Panc1 (cell line): Measurements from ENCODE around the gene SEC14L5. TPM values are rescaled to one million over a fixed set of nuclear protein-coding genes. Genes with fewer than 3 reads are reported as not detected.

Source experiments
- ATAC-seq: fragments of 200-7000 bp; cut with Tn5 transposase; 2 replicates; pipeline ENCODE4 v1.9.1; 2020; ENCODE audit warnings: mild to moderate bottlenecking, moderate library complexity
- BruUV-seq: library from RNA; stranded (reverse); fragments of 400-500 nt; replicated peaks from 2 replicates; lab custom pipeline; 2021; lab: Mats Ljungman, UMichigan
- CTCF ChIA-PET: fragments of 300-600 bp; sonication (Branson Sonifier 250); formaldehyde crosslinking; loops from one replicate; lab custom pipeline; 2022; ENCODE audit warnings: antibody characterized with exemption; lab: Charles Lee
- POLR2A ChIA-PET: fragments of 300-600 bp; sonication (Branson Sonifier 250); formaldehyde crosslinking; loops from one replicate; lab custom pipeline; 2022; ENCODE audit warnings: antibody characterized with exemption; lab: Charles Lee
- DNase-seq: peaks from one replicate; pipeline ENCODE4 v3.0.0-alpha.2; 2010; ENCODE audit warnings: low read depth, low spot score
- H3K27ac ChIP-seq: 2 replicates; pipeline ENCODE4 v1.5.1; 2011; ENCODE audit warnings: mild to moderate bottlenecking, low read length, inconsistent platforms
- H3K27me3 ChIP-seq: fragments of 200-500 bp; sonication (Bioruptor generic); 2 replicates; pipeline ENCODE4 v1.6.0; 2014; ENCODE audit warnings: low read length, inconsistent platforms; ENCODE audit not compliant: control insufficient read depth, insufficient read depth
- H3K36me3 ChIP-seq: fragments of 200-500 bp; sonication (Bioruptor generic); 2 replicates; pipeline ENCODE4 v1.5.1; 2014; ENCODE audit warnings: inconsistent platforms, mild to moderate bottlenecking, low read length, moderate library complexity; ENCODE audit not compliant: control insufficient read depth, insufficient read depth
- H3K4me1 ChIP-seq: 2 replicates; pipeline ENCODE4 v1.5.1; 2011; ENCODE audit warnings: inconsistent platforms, mild to moderate bottlenecking, low read length, moderate library complexity; ENCODE audit not compliant: control insufficient read depth, insufficient read depth
- H3K4me3 ChIP-seq, 2 experiments: 2 replicates each; pipeline ENCODE4 v1.5.1; 2011 to 2012; ENCODE audit warnings: low read depth in 2 of 2, low read length in 2 of 2, mild to moderate bottlenecking in 2 of 2, inconsistent platforms in 1 of 2, moderate library complexity in 1 of 2
- H3K9me3 ChIP-seq: fragments of 200-500 bp; sonication (Bioruptor generic); 2 replicates; pipeline ENCODE4 v1.5.1; 2014; ENCODE audit warnings: low read depth, mild to moderate bottlenecking, inconsistent platforms, low read length, moderate library complexity; ENCODE audit not compliant: control insufficient read depth, insufficient read depth
- CTCF ChIP-seq: fragments of 450-650 bp; IDR thresholded peaks from 2 replicates; pipeline ENCODE4 v1.5.1; 2017; ENCODE audit warnings: mild to moderate bottlenecking
- POLR2AphosphoS5 ChIP-seq: IDR thresholded peaks from 2 replicates; pipeline ENCODE4 v1.6.1; 2012; ENCODE audit warnings: mild to moderate bottlenecking, low read depth, low read length, moderate library complexity
- REST ChIP-seq, 2 experiments: IDR thresholded peaks; 2 replicates each; pipeline ENCODE4 v1.6.1; 2011 to 2012; ENCODE audit warnings: low read depth in 2 of 2, control low read depth in 1 of 2, low read length in 1 of 2, mild to moderate bottlenecking in 1 of 2, moderate library complexity in 1 of 2; ENCODE audit not compliant: insufficient read depth in 1 of 2
- SIN3A ChIP-seq: IDR thresholded peaks from 2 replicates; pipeline ENCODE4 v1.6.1; 2012; ENCODE audit warnings: low read depth, mild to moderate bottlenecking, low read length, moderate library complexity, borderline replicate concordance; ENCODE audit not compliant: insufficient read depth
- TCF7L2 ChIP-seq: IDR thresholded peaks from 2 replicates; pipeline ENCODE4 v1.6.1; 2011; ENCODE audit warnings: mild to moderate bottlenecking, low read depth, low read length, inconsistent platforms
- in situ Hi-C: cut with HindIII; loops from 2 replicates; pipeline ENCODE4 v1.10.0; 2016; ENCODE audit warnings: low sequenced_read_pairs, low pct_unique_long_range_greater_than_20kb
- intact Hi-C: fragments of 100-400 bp; cut with micrococcal nuclease; formaldehyde crosslinking; loops from one replicate; pipeline ENCODE4 v1.10.0; 2022; ENCODE audit not compliant: unreplicated experiment
- total RNA-seq: library from RNA; stranded (reverse); gene quantifications from one replicate; pipeline ENCODE4 v1.2.1, GENCODE V29; 2021; ENCODE audit not compliant: unreplicated experiment

Gene SEC14L5
- total RNA-seq, 1 experiment from 2014 or later, result 0.26 TPM

- no TSS peak for BruUV-seq
- H3K4me1 ChIP-seq, result peaks cover 11% of the 10 kb centered on the region
- ChIA-PET CTCF (interaction anchor here (0.8 kb wide), 1 partner anchor 8 kb away, joined by 7 read pairs; no protein-coding TSS in a partner anchor), POLR2A (interaction anchor here (0.6 to 0.7 kb wide), 2 partner anchors 88 to 313 kb away, joined by 4 to 5 read pairs; no protein-coding TSS in a partner anchor)
- DNase-seq (no peak), ATAC-seq (peak; percentile 91)
- H3K4me3 ChIP-seq, result peak within 1 kb of the TSS; percentile 57 to 84
- intact Hi-C loops (no loop called here), in situ Hi-C loops (no loop called here)
- H3K27me3 ChIP-seq, result no peaks in the 10 kb centered on the region
- 0 out of 4 replicates have a peak, but pooled peaks of 1 of the 2 experiments have one; percentile 25 for TF ChIP-seq REST (IDR thresholded peaks at IDR 0.05; ENCODE audit: insufficient read depth in 1 of 2, low read depth in 2 of 2, low read length in 1 of 2)
- TF ChIP-seq TCF7L2, result no peak
- TF ChIP-seq SIN3A, result peak; percentile 97
- peak; percentile 67; the same call in 1 of the 2 replicates for TF ChIP-seq POLR2AphosphoS5
- TF ChIP-seq CTCF, result no peak
- H3K36me3 ChIP-seq, result no peaks in the 10 kb centered on the region
- no peaks in the 10 kb centered on the region for H3K9me3 ChIP-seq
- H3K27ac ChIP-seq, result peak within 1 kb of the TSS; percentile 87
Measured at GRCh38 chr16:5033256-5034166, 75.4 kb downstream of the SEC14L5 start, which contains the start of gene NAGPA. Gene NAGPA, minus strand, starts transcription at chr16:5033935. Its CDS starts 21 bp downstream, at chr16:5033914.

- ATAC-seq (no peak), DNase-seq (no peak)
- CTCF ChIA-PET, result interaction anchor here (0.8 kb wide), 1 partner anchor 8 kb away, joined by 7 read pairs; no protein-coding TSS in a partner anchor
- Histone ChIP-seq H3K4me1 (peaks cover 11% of the 10 kb centered on the region), H3K27ac (peak overlapping the region; percentile 87), H3K36me3 (no peaks in the 10 kb centered on the region), H3K4me3 (peak overlapping the region; percentile 57 to 84), H3K9me3 (no peaks in the 10 kb centered on the region), H3K27me3 (no peaks in the 10 kb centered on the region)
- TF ChIP-seq SIN3A (no peak), CTCF (no peak), TCF7L2 (no peak), POLR2AphosphoS5 (no peak), REST (IDR thresholded peaks at IDR 0.05; ENCODE audit: insufficient read depth in 1 of 2, low read depth in 2 of 2, low read length in 1 of 2) (no peak)
- POLR2A ChIA-PET, result interaction anchor here (0.6 to 0.7 kb wide), 3 partner anchors 15 to 313 kb away, joined by 3 to 5 read pairs (median 4); no protein-coding TSS in a partner anchor
- in situ Hi-C loops (no loop called here), intact Hi-C loops (no loop called here)
- TSS peak; percentile 85 for BruUV-seq
Measured at GRCh38 chr16:5034167-5034523, 76.0 kb downstream of the SEC14L5 start.
